T-helper 22 cell (primary cell): ENCODE measurements around the gene ZNF70.

Source experiments
- DNase-seq: peaks from one replicate; pipeline ENCODE4 v3.0.0-alpha.2; 2020; ENCODE audit warnings: low read depth

The ZNF70 gene

GRCh38 chr22:23750714-23751440, at the start of gene ZNF70:
Gene ZNF70, minus strand, starts transcription at chr22:23751112. Its CDS starts 5,972 bp downstream, at chr22:23745140.
- DNase-seq, result peak; percentile 75

- no peak for DNase-seq
Observed at GRCh38 chr22:23796461-23796860, 45.5 kb upstream of the ZNF70 start.

- no peak for DNase-seq
Observed at GRCh38 chr22:23793326-23793725, 42.4 kb upstream of the ZNF70 start.

- no peak for DNase-seq
Observed at GRCh38 chr22:23791738-23792645, 41.1 kb upstream of the ZNF70 start.

- DNase-seq, result no peak
Observed at GRCh38 chr22:23790819-23791737, 40.2 kb upstream of the ZNF70 start.

GRCh38 chr22:23789638-23790037, 38.7 kb upstream of the ZNF70 start:
- DNase-seq, result no peak

GRCh38 chr22:23789121-23789520, 38.2 kb upstream of the ZNF70 start:
- DNase-seq, result no peak

GRCh38 chr22:23787910-23788309, 37.0 kb upstream of the ZNF70 start:
- DNase-seq, result no peak

- no peak for DNase-seq
Observed at GRCh38 chr22:23787600-23787896, 36.6 kb upstream of the ZNF70 start.

- peak; percentile 78 for DNase-seq
Observed at GRCh38 chr22:23786752-23787599, 36.1 kb upstream of the ZNF70 start, which contains the start of gene SMARCB1. Gene SMARCB1, plus strand, starts transcription at chr22:23786966. Its CDS starts 204 bp downstream, at chr22:23787170.

GRCh38 chr22:23786261-23786710, 35.4 kb upstream of the ZNF70 start:
- DNase-seq, result no peak

GRCh38 chr22:23784215-23784732, 33.4 kb upstream of the ZNF70 start:
- no peak for DNase-seq

- DNase-seq, result no peak
Observed at GRCh38 chr22:23783265-23784150, 32.6 kb upstream of the ZNF70 start.

- DNase-seq, result no peak
Observed at GRCh38 chr22:23782703-23783102, 31.8 kb upstream of the ZNF70 start.

GRCh38 chr22:23782252-23782651, 31.3 kb upstream of the ZNF70 start:
- DNase-seq, result no peak

- no peak for DNase-seq
Observed at GRCh38 chr22:23781511-23782183, 30.7 kb upstream of the ZNF70 start.

- no peak for DNase-seq
Observed at GRCh38 chr22:23781065-23781464, 30.2 kb upstream of the ZNF70 start.

GRCh38 chr22:23780146-23780748, 29.3 kb upstream of the ZNF70 start:
- DNase-seq, result no peak

GRCh38 chr22:23779731-23780130, 28.8 kb upstream of the ZNF70 start:
- DNase-seq, result no peak
